GM21390 (cell line): ENCODE data around the gene ERC2.

ENCODE experiments used
- ATAC-seq: cut with Tn5 transposase; IDR thresholded peaks from one replicate; pipeline ENCODE4 v1.9.1; 2021; ENCODE audit not compliant: unreplicated experiment

ERC2 gene

GRCh38 chr3:56428667-56429066 is 39.6 kb downstream of the ERC2 start:
- ATAC-seq = no peak

- ATAC-seq = no peak
Observed at GRCh38 chr3:56424885-56425284, 43.4 kb downstream of the ERC2 start.

GRCh38 chr3:56424336-56424735 is 43.9 kb downstream of the ERC2 start:
- no peak for ATAC-seq

GRCh38 chr3:56423661-56424099 is 44.6 kb downstream of the ERC2 start:
- ATAC-seq = no peak

- ATAC-seq = no peak
Observed at GRCh38 chr3:56422316-56422715, 46.0 kb downstream of the ERC2 start.

- no peak for ATAC-seq
Observed at GRCh38 chr3:56421205-56421604, 47.1 kb downstream of the ERC2 start.

- ATAC-seq = no peak
Observed at GRCh38 chr3:56415652-56416051, 52.6 kb downstream of the ERC2 start.

GRCh38 chr3:56413911-56414310 is 54.4 kb downstream of the ERC2 start:
- no peak for ATAC-seq

- ATAC-seq = no peak
Observed at GRCh38 chr3:56411166-56411565, 57.1 kb downstream of the ERC2 start.

- ATAC-seq = no peak
Observed at GRCh38 chr3:56410576-56410975, 57.7 kb downstream of the ERC2 start.

- ATAC-seq = no peak
Observed at GRCh38 chr3:56409790-56410189, 58.5 kb downstream of the ERC2 start.

- ATAC-seq = no peak
Observed at GRCh38 chr3:56408761-56409196, 59.5 kb downstream of the ERC2 start.

- ATAC-seq = no peak
Observed at GRCh38 chr3:56406826-56407515, 61.3 kb downstream of the ERC2 start.

- no peak for ATAC-seq
Observed at GRCh38 chr3:56404884-56405283, 63.4 kb downstream of the ERC2 start.

- no peak for ATAC-seq
Observed at GRCh38 chr3:56398659-56399058, 69.6 kb downstream of the ERC2 start.

GRCh38 chr3:56397798-56398197 is 70.5 kb downstream of the ERC2 start:
- ATAC-seq = no peak

- no peak for ATAC-seq
Observed at GRCh38 chr3:56389183-56389830, 79.0 kb downstream of the ERC2 start.

GRCh38 chr3:56383092-56383491 is 85.2 kb downstream of the ERC2 start:
- ATAC-seq = no peak

GRCh38 chr3:56379723-56380287 is 88.5 kb downstream of the ERC2 start:
- no peak for ATAC-seq

- no peak for ATAC-seq
Observed at GRCh38 chr3:56375654-56376053, 92.6 kb downstream of the ERC2 start.

- ATAC-seq = no peak
Observed at GRCh38 chr3:56373386-56373785, 94.9 kb downstream of the ERC2 start.

GRCh38 chr3:56370991-56371775 is 97.1 kb downstream of the ERC2 start:
- ATAC-seq = no peak
